Muscle of leg (tissue), 11 donors: Measurements from ENCODE around the gene ENDOU. TPM values are rescaled to one million over a fixed set of nuclear protein-coding genes. Genes with fewer than 3 reads are reported as not detected.
"Not testable (repeated sequence)": the region's sequence is repeated elsewhere in the genome, so short reads cannot be mapped to it uniquely, and the experiment has no call there.

ENCODE experiments used
- DNase-seq: peaks from one replicate; pipeline ENCODE4 v3.0.0; 2013
- H3K27ac ChIP-seq: one replicate; pipeline ENCODE4 v1.5.1; 2013; ENCODE audit warnings: mild to moderate bottlenecking, low read length, control low read depth
- H3K27me3 ChIP-seq: one replicate; pipeline ENCODE4 v1.6.1; 2013; ENCODE audit warnings: low read length; ENCODE audit not compliant: control insufficient read depth, insufficient read depth
- H3K36me3 ChIP-seq: one replicate; pipeline ENCODE4 v1.6.1; 2013; ENCODE audit warnings: low read length; ENCODE audit not compliant: control insufficient read depth, insufficient read depth
- H3K4me1 ChIP-seq: one replicate; pipeline ENCODE4 v1.6.1; 2013; ENCODE audit warnings: low read length; ENCODE audit not compliant: control insufficient read depth, insufficient read depth
- H3K4me3 ChIP-seq: one replicate; pipeline ENCODE4 v1.5.1; 2013; ENCODE audit warnings: low read length, control low read depth
- H3K9me3 ChIP-seq: replicated peaks from 2 replicates; pipeline ENCODE4 v1.6.1; 2013; ENCODE audit warnings: low read depth, low read length; ENCODE audit not compliant: control insufficient read depth
- WGBS: methylation state at CpG from one replicate; pipeline ENCODE4 v1.1.5; 2013; ENCODE audit warnings: missing lambda C conversion rate; ENCODE audit not compliant: insufficient coverage; 5-methylcytosine and 5-hydroxymethylcytosine counted together
- polyA plus RNA-seq, 8 donors: library from polyadenylated mRNA; unstranded; fragments of 120-200 nt; gene quantifications; one replicate each; pipeline versions ENCODE4 v1.2.1 to v1.2.3, GENCODE V29; 2013; ENCODE audit warnings: inconsistent platforms in 1 of 8, low replicate concordance in 1 of 8; ENCODE audit not compliant: insufficient read length in 8 of 8, insufficient read depth in 1 of 8
- total RNA-seq: library from RNA; stranded (reverse); fragments of 120-200 nt; gene quantifications from one replicate; pipeline ENCODE4 v1.2.4, GENCODE V29; 2013

Gene ENDOU
- total and polyA plus RNA-seq, 9 donors: 0.16 to 0.41 (median 0.26) TPM

DNA sequence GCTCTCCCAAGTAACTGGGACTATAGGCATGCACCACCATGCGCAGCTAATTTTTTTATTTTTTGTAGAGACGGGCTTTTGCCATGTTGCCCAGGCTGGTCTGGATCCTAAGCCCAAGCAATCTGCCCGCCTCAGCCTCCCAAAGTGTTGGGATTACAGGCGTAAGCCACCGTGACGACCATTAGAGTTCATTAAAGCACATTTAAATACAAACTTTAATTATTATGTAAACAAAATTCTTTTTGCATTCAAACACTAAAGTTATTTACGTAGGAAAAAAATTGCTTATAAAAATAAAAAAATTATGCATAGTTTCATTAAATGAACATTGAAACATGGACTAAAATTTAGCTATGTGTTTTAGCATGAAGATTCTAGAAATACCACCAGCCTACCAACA lies 26.7 kb downstream of the ENDOU start:
- H3K4me3 ChIP-seq: no peak overlapping the region
- no peak overlapping the region for H3K27ac ChIP-seq
- peaks cover 16% of the 10 kb centered on the region for H3K36me3 ChIP-seq
- no peaks in the 10 kb centered on the region for H3K27me3 ChIP-seq
- 90% methylated on average over 2 of the region's 7 CpGs for WGBS
- DNase-seq: no peak
- no peaks in the 10 kb centered on the region for H3K9me3 ChIP-seq
- no peaks in the 10 kb centered on the region for H3K4me1 ChIP-seq

DNA sequence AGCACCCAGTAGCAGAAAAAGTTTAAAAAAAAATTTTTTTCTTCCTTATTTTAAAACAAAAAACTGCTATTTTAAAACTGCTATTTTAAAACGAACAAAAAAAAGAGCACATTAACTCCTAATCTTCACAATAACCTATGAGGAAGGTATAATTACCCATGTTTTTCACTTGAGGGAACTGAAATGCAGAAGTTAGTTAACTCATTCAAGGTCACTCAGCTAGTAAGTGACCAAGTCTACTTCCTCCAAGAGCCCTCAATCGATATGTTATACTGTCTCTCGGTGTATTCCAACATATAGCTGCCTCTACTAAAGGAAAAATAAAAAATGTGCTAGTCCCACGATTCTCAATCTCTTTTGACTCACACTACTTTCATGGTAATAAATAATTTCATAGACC lies 27.2 kb downstream of the ENDOU start:
- WGBS: no CpG with 5 or more reads among the region's 4 CpGs
- no peaks in the 10 kb centered on the region for H3K9me3 ChIP-seq
- no peak overlapping the region for H3K27ac ChIP-seq
- no peaks in the 10 kb centered on the region for H3K4me1 ChIP-seq
- no peaks in the 10 kb centered on the region for H3K27me3 ChIP-seq
- peaks cover 19% of the 10 kb centered on the region for H3K36me3 ChIP-seq
- H3K4me3 ChIP-seq: no peak overlapping the region
- no peak for DNase-seq

DNA sequence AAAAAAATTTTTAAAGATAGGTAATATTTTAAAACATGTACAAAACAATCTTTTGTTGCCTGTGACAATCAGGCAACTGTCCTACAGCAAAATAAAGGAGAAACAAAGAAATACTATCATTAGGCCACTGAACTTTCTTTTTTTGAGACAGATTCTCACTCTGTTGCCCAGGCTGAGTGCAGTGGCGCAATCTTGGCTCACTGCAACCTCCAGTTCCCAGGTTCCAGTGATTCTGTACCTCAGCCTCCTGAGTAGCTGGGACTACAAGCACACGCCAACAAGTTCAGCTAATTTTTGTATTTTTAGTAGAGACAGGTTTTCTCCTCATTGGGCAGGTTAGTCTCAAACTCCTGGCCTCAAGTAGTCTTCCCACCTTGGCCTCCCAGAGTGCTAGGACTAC lies 36.1 kb downstream of the ENDOU start:
- 100% methylated on average over 1 of the region's 2 CpGs for WGBS
- Histone ChIP-seq H3K27ac (no peak overlapping the region), H3K9me3 (no peaks in the 10 kb centered on the region), H3K4me3 (no peak overlapping the region), H3K27me3 (no peaks in the 10 kb centered on the region), H3K4me1 (no peaks in the 10 kb centered on the region), H3K36me3 (peaks cover 22% of the 10 kb centered on the region)
- DNase-seq: no peak

DNA sequence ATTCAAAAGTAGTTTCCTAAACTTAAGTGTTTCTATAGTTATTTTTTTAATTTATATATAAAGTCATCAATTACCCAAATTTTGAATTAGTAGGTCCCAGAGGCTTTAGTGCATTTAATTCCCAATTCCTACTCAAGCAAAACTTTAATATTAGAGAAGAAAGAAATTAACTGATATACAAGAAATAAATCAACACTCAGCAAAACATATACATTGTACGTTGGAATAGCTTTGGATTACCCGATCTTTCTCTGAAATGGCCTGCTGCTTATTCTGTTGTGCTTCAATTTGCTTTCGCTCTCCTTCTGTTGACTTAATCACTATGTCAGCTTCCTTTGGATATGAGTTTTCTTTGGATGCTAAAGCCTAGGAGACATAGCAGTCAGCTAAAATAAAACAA lies 37.7 kb downstream of the ENDOU start:
- no CpG with 5 or more reads among the region's 3 CpGs for WGBS
- Histone ChIP-seq H3K36me3 (peaks cover 21% of the 10 kb centered on the region), H3K27ac (no peak overlapping the region), H3K27me3 (no peaks in the 10 kb centered on the region), H3K4me1 (no peaks in the 10 kb centered on the region), H3K4me3 (no peak overlapping the region), H3K9me3 (no peaks in the 10 kb centered on the region)
- no peak for DNase-seq

DNA sequence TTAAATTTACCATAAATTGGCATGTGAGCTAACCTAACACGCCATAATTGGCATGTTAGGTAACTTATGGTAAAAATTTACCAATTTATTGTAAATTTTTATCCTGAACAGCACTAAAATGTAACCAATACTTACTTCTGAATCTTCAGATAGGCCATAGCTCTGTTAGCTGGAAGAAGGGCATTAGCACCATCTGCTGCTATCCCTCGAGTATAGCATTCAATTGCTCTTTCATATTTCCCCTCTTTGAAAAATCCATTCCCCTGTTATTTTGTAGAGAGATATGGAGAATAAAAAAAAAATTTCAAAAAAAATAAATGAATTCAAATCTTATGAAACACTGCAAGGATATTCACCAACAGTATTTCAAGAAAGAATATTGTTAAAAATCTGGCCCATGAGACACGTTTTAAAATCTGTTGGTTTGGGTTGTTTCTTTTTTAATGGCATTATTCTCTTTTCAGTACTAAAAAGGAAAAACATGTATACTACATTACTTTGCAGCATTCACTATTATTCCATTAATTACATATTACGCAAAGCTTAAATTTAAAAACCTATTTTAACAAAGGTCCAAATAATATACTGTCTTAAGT lies 38.5 kb downstream of the ENDOU start:
- H3K36me3 ChIP-seq: peaks cover 14% of the 10 kb centered on the region

DNA sequence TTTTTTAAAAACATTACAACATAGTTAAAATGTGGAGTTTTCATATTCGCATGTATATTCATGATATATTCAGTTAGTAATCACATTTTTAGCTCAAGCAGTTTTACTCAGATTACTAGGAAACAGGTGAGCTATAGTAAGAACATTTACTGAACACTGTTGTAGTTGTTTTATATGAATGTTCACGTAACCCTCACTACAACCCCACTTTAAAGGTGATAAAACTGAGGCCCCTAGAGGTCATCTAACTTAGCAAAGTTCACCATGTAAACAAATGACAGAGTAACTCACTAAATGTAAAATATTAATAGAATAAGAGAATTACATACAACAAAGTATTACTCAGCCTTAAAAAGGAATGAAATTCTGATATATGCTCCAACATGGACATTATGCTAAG lies 45.5 kb downstream of the ENDOU start:
- Histone ChIP-seq H3K27ac (no peak overlapping the region), H3K9me3 (no peaks in the 10 kb centered on the region), H3K4me3 (no peak overlapping the region), H3K36me3 (peaks cover 8% of the 10 kb centered on the region), H3K27me3 (no peaks in the 10 kb centered on the region), H3K4me1 (no peaks in the 10 kb centered on the region)
- DNase-seq: no peak
- no CpG with 5 or more reads among the region's 2 CpGs for WGBS

More for the DNA sequence above, 38.5 kb downstream of the ENDOU start:
- no peak overlapping the region for H3K4me3 ChIP-seq
- H3K4me1 ChIP-seq: no peaks in the 10 kb centered on the region
- H3K9me3 ChIP-seq: no peaks in the 10 kb centered on the region
- WGBS: no CpG with 5 or more reads among the region's 4 CpGs
- no peaks in the 10 kb centered on the region for H3K27me3 ChIP-seq
- no peak overlapping the region for H3K27ac ChIP-seq
- peak; percentile 41 for DNase-seq

GRCh38 chr12:47672068-47672467 lies 53.2 kb downstream of the ENDOU start:
- Histone ChIP-seq H3K9me3 (no peaks in the 10 kb centered on the region), H3K36me3 (peaks cover 7% of the 10 kb centered on the region), H3K4me3 (no peak overlapping the region), H3K4me1 (no peaks in the 10 kb centered on the region), H3K27me3 (no peaks in the 10 kb centered on the region), H3K27ac (no peak overlapping the region)
- no CpG with 5 or more reads among the region's 2 CpGs for WGBS
- DNase-seq: no peak

DNA sequence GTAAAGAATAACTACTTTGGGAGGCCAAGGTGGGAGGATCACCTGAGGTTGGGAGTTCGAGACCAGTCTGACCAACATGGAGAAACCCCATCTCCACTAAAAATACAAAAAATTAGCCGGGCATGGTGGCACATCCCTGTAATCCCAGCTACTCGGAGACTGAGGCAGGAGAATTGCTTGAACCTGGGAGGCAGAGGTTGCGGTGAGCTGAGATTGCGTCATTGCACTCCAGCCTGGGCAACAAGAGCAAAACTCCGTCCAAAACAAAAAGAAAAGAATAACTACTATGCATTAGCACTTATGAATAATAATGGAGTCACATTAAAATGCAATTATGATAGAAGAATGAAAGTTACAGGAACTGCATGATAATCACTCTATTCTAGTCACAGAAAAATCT lies 57.4 kb downstream of the ENDOU start:
- not testable (repeated sequence) for H3K27ac ChIP-seq, DNase-seq, H3K27me3 ChIP-seq, H3K4me3 ChIP-seq, H3K9me3 ChIP-seq, H3K4me1 ChIP-seq
- peaks cover 15% of the 10 kb centered on the region for H3K36me3 ChIP-seq
- WGBS: 88% methylated on average over 3 of the region's 6 CpGs

Other genes with a start within 250 kb of the ENDOU start
- 18.0 TPM for gene RPAP3, start 19.5 kb downstream of the ENDOU start, total RNA-seq
- 10 to 100 TPM; 18.9 to 28.1 (median 24.9) TPM for gene RPAP3, start 19.5 kb downstream of the ENDOU start, polyA plus RNA-seq
- 11.5 TPM for gene RAPGEF3, start 33.4 kb upstream of the ENDOU start, total RNA-seq
- 10 to 100 TPM in 5 of 8 donors, 1 to 10 TPM in 3; 7.5 to 20.5 (median 11.6) TPM for gene RAPGEF3, start 33.4 kb upstream of the ENDOU start, polyA plus RNA-seq
- 11.3 TPM for gene SLC48A1, start 47.7 kb upstream of the ENDOU start, total RNA-seq
- 10 to 100 TPM in 5 of 8 donors, 1 to 10 TPM in 3; 8.8 to 13.0 (median 12.2) TPM for gene SLC48A1, start 47.7 kb upstream of the ENDOU start, polyA plus RNA-seq
- 27.4 TPM for gene HDAC7, start 94.4 kb upstream of the ENDOU start, total RNA-seq
- 10 to 100 TPM; 51.8 to 72.8 (median 62.0) TPM for gene HDAC7, start 94.4 kb upstream of the ENDOU start, polyA plus RNA-seq
- 0.40 TPM for gene VDR, start 179.5 kb upstream of the ENDOU start, total RNA-seq
- gene VDR, start 179.5 kb upstream of the ENDOU start, polyA plus RNA-seq: 1 to 10 TPM in 1 of 8 donors, under 1 TPM in 7; 0.23 to 1.0 (median 0.45) TPM
- 59.6 TPM for gene TMEM106C, start 238.1 kb upstream of the ENDOU start, total RNA-seq
- 10 to 100 TPM; 45.3 to 74.1 (median 56.4) TPM for gene TMEM106C, start 238.1 kb upstream of the ENDOU start, polyA plus RNA-seq